Amniotic epithelial cell (primary cell): ENCODE results near the gene P4HB.

Source experiments
- DNase-seq: peaks from one replicate; pipeline ENCODE4 v3.0.0-alpha.2; 2010; ENCODE audit warnings: low read depth

The P4HB gene

DNA sequence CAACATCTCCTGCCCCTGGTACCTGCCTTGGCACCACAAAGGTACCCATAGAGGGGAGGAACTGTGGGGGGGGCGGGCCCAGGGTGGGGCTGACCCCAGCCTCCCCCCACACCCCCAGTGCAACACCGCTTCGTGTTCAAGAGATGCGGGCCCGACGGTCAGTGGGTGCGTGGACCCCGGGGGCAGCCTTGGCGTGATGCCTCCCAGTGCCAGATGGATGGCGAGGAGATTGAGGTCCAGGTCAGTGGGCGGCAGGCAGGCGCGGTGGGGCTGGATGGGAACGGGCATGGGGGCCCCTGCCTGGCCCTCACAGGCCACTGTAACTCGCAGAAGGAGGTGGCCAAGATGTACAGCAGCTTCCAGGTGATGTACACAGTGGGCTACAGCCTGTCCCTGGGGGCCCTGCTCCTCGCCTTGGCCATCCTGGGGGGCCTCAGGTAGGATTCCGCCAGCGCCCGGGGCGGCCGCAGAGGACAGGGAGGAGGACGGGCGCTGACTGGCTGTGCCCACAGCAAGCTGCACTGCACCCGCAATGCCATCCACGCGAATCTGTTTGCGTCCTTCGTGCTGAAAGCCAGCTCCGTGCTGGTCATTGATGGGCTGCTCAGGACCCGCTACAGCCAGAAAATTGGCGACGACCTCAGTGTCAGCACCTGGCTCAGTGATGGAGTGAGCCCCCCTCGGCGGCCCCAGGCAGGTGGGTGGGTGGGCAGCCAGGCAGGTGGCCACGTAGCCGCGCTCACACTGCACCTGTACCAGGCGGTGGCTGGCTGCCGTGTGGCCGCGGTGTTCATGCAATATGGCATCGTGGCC is 49.2 kb downstream of the P4HB start:
- DNase-seq = no peak

DNA sequence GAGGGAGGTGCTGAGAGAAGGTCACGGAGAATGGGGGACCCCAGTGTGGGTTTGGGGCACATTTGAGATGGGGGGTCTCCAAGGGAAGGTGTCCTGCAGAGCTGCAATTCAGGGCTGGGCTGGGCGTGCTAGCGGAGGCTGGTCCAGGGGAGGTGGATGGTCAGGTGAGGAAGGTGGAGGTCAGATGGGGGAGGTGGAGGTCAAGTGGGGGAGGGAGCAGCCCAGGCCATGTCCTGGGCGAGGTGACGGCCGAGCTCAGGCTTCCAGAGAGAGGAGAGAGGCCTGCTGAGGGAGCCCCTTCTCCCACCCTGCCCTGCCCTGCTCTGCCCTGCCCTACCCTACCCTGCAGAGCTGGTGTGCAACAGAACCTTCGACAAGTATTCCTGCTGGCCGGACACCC is 49.9 kb downstream of the P4HB start:
- DNase-seq = no peak

DNA sequence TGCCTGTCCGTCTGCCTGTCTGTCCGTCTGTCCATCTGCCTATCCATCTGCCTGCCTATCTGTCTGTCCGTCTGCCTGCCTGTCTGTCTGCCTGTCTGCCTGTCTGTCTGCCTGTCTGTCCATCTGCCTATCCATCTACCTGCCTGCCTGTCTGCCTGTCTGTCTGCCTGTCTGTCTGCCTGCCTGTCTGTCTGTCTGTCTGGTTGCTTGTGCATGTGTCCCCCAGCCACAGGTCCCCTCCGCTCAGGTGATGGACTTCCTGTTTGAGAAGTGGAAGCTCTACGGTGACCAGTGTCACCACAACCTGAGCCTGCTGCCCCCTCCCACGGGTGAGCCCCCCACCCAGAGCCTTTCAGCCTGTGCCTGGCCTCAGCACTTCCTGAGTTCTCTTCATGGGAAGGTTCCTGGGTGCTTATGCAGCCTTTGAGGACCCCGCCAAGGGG is 50.8 kb downstream of the P4HB start:
- DNase-seq = no peak

DNA sequence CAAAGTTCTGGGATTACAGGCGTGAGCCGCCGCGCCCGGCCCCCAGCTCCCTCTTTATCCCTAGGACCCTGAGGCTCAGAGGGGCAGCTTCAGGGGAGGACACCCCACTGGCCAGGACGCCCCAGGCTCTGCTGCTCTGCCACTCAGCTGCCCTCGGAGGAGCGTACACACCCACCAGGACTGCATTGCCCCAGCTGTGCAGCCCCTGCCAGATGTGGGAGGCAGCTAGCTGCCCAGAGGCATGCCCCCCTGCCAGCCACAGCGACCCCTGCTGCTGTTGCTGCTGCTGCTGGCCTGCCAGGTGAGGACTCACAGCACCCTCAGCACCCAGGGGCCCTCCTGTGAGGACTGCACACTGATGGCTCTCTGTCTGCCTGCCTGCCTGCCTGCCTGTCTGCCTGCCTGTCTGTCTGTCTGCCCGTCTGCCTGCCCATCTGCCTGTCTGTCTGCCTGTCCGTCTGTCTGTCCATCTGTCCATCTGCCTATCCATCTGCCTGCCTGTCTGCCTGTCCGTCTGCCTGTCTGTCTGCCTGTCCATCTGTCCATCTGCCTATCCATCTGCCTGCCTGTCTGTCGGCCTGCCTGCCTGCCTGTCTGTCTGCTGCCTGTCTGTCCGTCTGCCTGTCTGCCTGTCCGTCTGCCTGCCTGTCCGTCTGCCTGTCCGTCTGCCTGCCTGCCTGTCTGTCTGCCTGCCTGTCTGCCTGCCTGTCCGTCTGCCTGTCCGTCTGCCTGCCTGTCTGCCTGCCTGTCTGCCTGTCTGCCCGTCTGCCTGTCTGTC is 51.4 kb downstream of the P4HB start:
- no peak for DNase-seq

DNA sequence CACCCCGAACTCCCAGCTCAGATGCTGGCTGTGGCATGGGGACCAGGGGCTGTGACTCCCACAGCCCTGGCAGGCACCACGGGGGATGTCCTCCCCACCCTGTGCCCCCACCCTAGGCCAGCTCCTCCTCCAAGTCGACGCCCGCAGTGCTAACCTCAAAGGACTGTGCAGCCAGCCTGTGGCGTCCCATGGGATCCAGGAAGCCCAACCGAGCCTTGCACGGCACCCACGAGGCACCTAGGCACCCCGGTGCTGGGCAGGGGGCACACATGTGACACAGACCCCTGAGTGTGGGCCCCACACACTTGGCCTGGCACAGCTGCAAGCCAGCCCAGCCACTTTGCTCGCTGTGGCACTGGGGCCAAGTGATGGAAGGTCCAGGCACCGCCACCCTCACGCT is 52.5 kb downstream of the P4HB start:
- DNase-seq = no peak

DNA sequence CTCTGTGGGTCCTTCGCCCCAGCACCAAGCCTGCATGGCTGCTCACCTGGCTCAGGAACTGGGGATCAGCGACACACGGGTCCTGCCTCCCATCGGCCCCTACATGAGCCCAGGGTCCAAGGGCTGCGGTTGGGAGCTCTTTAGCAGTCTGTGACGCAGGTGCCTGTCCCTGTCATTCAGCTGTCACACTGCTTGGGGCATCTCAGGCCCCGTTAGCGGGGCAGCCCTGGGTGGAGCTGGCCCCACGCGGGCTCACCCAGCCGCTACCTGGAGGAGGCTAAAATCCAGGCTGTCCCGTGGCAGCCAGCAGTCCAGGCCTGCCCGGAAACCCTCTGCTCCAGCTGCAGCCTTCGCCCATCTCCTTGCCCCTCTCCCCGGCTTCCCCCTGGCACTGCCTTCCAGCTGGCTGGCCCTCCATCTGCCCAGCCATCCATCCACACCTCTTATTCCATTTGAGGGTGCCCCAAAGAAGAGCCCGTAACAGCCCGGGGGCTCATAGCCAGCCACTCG is 53.1 kb downstream of the P4HB start:
- DNase-seq = no peak

DNA sequence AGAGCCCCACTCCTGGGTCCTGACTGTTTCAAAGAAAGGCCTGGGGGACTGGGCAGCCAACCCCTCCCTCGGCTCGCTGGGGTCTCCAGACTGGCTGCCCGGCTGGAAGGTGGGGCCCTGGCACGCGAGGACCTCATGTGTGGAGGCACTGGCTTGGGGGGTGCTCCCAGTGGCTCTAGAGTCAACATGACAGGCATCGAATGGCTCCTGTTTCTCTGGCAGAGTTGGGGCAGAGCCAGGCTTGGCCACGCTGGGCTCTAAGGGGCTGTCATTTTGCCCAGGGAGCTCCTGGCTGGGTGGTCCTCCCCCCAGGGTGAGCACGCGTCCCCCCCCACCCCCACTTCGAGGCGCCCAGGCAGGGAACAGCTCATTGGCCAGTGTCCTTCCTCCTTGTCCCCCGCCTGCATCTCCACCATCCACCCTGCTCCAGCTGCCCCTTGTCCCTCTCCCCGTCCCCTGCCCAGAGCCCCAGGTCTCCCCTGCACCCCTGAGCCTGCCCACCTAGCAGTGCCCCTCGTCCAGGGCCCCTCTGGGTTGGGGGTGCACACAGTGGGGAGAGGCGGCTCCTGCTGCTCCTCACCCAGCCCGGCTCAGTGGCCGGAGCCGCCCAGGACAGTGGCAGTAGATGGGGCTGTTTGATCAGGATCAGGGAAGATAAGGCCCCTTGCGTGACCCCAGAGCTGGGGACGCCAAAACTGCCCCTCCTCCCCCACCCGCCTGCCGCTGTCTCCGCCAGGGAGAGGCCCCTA is 53.7 kb downstream of the P4HB start:
- no peak for DNase-seq

DNA sequence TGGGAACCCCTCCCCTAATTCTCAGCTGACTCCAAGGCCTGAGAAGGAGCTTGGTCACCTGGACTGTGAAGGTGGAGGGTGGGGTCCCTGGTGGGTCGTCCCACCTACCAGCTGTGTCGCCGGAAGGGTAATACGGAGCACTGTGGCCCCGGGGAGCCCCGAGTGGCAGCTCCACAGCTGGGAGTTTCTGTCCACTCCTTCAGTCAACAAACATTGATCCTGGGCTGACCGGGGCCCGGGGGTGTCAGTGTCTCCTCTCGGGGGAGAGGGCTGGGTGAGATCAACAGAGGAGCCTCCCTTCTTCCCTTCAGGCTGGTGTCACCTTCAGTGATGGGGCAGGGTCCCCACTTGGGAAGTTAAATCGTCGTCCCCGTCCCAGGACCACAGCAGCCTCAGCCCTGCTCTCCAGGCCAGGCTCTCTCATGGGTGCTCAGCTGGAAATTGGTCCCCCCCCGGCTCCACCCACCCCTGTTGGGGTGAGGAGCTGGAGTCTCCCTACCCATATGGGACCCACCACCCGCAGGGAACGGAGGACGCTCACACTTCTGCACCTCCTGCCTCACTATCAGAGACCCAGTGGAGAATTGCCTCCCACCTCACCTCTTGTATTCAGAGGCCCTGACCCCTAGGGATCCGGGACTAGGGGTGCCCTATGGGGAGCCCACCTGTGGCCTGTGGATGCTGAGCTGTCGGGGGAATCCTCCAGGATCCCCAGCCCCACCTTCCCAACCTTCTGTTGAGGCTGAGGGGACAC is 54.5 kb downstream of the P4HB start:
- no peak for DNase-seq

DNA sequence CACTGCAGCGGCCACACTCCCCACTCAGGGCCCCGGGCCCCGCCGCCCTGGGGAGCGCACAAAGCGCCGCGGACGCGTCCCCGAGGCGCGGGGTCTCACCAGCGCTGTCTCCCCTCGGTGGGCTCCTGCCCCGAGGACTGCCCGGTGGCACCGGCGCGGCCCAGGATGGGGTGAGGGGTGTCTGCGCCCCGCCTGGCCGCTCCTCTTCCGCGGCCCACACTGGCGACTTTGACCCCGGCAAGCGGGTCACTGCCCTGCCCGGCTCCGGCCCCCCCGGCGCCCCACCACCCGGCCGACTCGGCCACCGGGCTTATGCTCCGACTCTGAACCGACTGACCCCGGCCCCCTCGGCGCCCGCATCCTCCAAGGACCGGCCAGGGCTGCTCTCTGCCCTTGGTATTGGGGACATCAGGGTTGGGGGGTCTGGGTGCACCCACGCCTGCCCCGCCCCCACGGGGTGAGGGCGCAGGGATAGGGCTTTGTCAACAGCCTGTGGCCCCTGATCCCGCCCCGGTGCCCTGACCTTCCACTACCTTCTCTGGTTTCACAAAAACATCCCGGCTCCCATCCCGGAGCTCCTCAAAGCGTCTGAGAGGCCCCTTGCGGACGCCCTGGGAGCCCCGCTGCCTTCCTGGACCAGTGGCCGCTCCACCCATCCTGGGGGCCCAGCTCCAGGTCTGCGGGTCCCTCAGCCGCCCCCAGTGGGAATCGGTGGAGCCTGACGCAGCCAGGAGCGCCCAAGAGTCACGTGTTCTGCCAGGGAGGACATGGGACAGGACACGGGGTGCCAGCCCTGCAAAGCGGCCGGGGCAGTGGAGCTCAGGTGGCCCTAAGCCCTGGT is 55.6 kb downstream of the P4HB start:
- DNase-seq = no peak

DNA sequence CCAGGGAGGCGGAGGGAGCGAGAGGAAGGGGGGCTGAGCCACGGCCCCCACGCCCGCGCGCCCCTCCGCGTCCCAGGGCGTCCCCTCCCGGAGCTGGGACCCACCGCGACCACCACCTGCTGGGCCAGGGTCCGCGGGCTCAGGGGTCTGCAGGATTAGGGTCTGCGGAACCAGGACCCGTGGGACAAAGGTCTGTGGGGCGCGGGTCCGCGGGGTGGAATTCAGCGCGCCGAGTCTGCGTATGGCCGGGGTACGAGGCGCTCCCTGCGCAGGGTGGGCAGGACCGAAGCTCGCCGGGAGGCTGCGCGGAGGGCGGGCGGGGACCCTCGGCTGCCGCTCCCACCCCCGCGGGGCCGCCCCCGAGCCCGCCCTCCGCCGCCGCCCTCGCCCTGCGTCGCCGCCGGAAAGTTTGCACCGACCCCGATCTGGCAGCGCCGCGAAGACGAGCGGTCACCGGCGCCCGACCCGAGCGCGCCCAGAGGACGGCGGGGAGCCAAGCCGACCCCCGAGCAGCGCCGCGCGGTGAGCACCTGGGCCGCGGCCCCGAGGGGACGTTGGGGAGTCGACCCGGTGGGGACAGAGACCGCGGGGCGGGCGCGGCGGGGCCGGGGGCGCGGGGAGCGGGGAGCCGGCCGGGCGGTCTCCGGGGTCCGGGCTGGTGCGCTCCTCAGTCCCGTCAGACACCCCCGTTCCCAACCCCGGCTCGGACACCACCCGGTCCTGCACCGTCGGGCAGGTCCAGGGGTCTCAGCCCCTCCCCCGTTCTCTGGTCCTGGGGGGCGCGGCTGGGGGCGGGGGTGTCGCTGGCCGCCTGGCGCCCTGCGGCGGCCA is 56.4 kb downstream of the P4HB start, which contains the start of gene GCGR:
GCGR (plus strand) TSS at position 423 of the 831 bp plus-strand sequence. CDS start 4,869 bp downstream, outside the sequence.
- DNase-seq = no peak

DNA sequence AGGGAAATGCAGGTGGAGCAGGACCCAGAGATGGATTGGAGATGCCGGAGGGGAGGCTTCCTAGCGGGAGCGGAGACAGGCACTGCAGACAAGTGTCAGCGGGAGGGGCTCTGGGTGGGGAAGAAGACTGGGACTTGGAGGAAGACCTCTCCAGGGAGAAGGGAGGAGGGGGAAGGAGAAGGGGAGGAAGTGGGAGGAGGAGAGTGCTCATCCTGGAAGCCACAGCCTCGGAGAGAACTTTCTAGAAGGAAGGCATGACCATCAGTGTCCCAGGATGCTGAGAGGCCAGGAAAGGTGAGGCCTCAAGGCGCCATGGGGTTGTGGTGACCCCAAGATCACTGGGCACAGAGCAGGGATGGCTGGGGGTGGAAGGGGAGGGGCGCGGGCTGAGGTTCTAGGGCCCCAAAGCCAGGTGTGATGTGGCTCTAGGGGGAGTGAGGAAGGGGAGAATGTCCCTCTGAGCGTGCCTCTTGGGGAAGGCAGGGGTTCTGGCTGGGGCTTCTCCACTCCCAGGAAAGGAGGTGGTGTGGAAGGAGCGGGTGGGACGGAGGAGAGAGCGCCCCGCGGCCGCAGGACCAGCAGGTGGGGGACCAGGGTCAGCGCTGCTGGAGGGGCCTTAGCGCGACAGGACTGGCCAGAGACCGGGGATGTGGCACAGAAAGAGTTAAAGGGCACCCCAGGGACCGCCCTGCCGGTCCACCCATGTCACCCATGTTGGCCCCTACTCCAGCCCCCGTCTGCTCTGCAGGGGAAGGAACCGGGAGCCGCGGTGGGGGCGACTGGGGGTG is 57.3 kb downstream of the P4HB start:
- no peak for DNase-seq

DNA sequence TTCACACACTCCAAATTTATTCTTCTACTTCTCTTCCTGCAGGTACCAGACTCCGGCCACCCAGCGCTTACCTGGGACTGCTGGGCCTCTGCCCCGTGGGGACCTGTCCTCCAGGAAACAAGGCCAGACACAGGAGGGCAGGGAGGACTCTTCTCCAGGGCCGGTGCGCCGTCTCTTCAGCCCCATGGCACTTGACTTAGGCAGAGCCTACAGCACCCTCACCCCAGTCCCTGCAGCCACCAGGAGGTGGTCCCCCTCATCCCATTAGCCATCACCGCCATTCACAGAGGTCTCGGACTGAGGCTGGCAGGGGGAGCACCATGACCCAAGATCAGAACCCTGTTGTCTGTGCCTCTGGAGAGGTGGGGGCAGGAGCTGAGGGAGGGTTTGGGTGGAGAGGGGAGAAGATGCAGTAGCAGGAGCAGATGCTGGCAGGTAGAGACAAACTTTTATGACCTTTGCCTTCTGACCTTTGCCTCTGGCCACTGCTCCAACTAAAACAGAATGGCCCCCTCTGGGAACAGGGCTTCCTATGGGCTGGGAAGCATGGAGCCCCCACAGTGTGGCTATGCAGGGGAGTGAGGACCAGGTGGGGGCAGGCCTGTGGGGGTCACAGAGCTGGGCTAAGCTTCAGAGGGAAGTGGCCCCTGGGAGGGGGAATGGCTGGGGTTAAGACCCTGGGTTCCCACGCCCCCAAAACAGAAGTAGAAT is 58.1 kb downstream of the P4HB start:
- DNase-seq = no peak

DNA sequence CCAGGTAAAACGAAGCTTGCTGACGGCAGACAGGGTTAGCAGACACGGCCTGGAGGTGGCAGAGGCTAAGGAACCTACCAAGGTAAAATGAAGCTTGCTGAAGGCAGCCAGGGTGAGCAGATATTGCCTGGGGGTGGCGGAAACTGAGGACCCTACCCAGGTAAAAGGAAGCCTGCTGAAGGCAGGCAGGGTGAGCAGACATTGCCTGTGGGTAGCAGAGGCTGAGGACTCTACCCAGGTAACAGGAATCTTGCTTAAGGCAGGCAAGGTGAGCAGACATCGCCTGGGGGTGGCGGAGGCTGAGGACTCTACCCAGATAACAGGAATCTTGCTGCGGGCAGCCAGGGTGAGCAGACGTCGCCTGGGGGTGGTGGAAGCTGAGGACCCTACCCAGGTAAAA is 59.0 kb downstream of the P4HB start:
- no peak for DNase-seq

DNA sequence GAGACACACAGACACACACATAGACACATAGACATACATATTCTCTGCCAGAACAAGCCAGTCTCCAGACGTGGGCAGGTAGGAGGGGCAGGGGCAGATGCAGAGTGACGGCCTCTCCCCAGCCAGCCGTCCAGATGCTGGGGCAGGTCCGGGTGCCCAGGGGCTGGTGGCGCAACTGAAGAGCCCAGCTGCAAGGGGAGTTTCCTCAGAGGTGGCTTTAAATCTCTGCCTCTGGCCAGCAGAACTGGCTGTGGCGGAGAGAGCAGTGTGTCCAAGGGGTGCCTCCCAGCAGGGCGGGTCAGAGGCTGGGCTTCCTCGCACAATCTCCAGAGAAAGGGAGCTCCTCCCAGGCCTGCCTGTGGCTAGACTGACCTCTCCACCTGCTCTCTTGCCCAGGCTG is 65.8 kb downstream of the P4HB start:
- DNase-seq = peak; percentile 33

DNA sequence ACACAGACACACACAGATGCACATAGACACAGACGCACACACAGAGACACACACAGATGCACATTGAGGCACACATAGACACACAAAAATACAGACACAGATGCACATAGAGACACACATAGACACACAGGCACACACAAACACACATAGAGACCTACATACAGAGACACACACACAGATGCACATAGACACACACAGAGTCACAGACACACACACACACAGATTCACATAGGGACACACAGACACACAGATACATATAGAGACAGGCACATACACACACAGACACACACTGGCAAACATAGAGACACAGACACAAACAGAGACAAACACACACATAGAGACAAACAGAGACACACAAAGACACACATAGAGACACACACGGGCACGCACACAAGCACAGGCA is 66.3 kb downstream of the P4HB start:
- DNase-seq = no peak
